GM10248 (cell line): ENCODE results near the gene CABP1.
A peak's percentile ranks its signal among the peaks of the same experiment; 100 is the strongest.

Source experiments
- CTCF ChIA-PET: fragments of 300-600 bp; sonication (Branson Sonifier 250); formaldehyde crosslinking; extraction: SDS; loops from one replicate; lab custom pipeline; 2021; ENCODE audit warnings: antibody characterized with exemption; lab: Yijun Ruan, JAX
- POLR2A ChIA-PET: fragments of 350-650 bp; sonication (Branson Sonifier 250); formaldehyde crosslinking; extraction: SDS; loops from one replicate; lab custom pipeline; 2020; ENCODE audit warnings: antibody characterized with exemption; lab: Yijun Ruan, JAX
- DNase-seq: peaks from one replicate; pipeline ENCODE4 v3.0.0; 2012; ENCODE audit errors: extremely low spot score
- TF ChIP-seq, protein P1 (sequence below): IDR thresholded peaks from 2 replicates; pipeline ENCODE4 v1.5.1; 2012; ENCODE audit warnings: mild to moderate bottlenecking, low read depth; ENCODE audit errors: extremely low read depth, missing control alignments, control extremely low read depth

CABP1 gene

DNA sequence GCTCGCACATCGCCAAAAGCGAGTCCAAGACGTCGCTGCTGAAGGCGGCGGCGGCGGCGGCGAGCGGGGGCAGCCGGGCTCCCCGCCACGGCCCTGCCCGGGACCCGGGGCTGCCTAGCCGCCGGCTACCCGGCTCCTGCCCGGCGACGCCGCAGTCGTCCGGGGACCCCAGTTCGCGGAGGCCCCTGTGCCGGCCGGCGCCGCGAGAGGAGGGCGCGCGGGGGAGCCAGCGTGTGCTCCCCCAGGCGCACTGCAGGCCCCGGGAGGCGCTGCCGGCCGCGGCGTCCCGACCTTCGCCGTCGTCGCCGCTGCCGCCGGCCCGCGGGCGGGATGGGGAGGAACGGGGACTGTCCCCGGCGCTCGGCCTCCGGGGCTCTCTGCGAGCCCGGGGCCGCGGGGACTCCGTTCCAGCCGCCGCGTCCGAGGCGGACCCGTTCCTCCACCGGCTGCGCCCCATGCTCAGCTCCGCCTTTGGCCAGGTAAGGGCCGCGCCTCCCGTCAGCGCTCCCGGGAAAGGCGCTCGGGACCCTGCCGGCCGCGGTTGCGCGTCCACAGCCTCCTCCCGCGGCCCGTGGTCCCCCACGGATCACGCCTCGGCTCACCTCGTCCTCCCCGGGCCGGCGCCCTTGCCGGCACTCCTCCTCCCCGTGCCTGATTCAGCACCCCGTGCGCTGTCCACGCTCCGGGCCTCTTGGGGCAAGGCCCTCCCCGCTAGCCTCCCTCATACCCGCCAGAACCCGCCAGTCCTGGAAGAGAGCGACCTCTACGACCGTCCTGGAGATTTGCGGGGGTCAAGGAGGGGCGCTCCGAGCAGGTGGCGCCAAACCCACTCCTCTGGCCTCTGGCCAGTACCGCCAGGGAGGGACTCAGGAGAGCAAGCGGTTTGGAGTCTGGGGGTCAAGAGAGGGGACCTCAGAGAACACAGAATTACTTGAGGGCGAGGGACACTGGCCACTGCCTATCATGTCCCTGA is 721 bp downstream of the CABP1 start:
- ChIA-PET POLR2A (no interaction called here), CTCF (interaction anchor here (1.2 to 1.7 kb wide), 3 partner anchors 8 to 60 kb away, joined by 3 to 5 read pairs (median 3); no protein-coding TSS in a partner anchor)
- TF ChIP-seq, protein P1, sequence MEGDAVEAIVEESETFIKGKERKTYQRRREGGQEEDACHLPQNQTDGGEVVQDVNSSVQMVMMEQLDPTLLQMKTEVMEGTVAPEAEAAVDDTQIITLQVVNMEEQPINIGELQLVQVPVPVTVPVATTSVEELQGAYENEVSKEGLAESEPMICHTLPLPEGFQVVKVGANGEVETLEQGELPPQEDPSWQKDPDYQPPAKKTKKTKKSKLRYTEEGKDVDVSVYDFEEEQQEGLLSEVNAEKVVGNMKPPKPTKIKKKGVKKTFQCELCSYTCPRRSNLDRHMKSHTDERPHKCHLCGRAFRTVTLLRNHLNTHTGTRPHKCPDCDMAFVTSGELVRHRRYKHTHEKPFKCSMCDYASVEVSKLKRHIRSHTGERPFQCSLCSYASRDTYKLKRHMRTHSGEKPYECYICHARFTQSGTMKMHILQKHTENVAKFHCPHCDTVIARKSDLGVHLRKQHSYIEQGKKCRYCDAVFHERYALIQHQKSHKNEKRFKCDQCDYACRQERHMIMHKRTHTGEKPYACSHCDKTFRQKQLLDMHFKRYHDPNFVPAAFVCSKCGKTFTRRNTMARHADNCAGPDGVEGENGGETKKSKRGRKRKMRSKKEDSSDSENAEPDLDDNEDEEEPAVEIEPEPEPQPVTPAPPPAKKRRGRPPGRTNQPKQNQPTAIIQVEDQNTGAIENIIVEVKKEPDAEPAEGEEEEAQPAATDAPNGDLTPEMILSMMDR = no peak
- peak; percentile 69 for DNase-seq

GRCh38 chr12:120642121-120642520 is 1.7 kb downstream of the CABP1 start:
- no peak for DNase-seq
- TF ChIP-seq, protein P1 = no peak
- CTCF ChIA-PET = interaction anchor here (0.7 to 0.8 kb wide), 2 partner anchors 70 to 329 kb away, joined by 3 read pairs; no protein-coding TSS in a partner anchor
- POLR2A ChIA-PET = no interaction called here

DNA sequence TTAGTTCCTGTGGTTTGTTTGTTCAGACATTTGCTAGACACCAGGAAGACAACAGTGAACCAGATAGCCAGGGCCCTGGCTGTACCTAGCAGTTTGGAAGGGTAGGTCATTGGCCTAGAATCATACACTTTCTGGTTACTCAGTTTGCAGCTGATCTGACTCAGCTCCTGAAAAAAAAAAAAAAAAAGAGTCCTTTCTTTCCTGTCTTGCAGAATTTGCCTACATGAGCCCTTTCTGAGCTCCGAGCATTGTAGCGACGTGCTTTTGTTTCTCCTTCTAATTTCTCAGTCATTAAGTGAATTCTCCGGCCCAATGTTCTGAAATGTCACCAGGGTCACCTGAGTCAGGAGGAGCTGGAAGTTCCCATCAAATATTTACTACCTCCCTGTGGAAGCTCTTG is 2.4 kb downstream of the CABP1 start:
- no peak for DNase-seq
- ChIA-PET CTCF (interaction anchor here (0.7 kb wide), 1 partner anchor 329 kb away, joined by 3 read pairs; no protein-coding TSS in a partner anchor), POLR2A (no interaction called here)
- TF ChIP-seq, protein P1 = no peak

DNA sequence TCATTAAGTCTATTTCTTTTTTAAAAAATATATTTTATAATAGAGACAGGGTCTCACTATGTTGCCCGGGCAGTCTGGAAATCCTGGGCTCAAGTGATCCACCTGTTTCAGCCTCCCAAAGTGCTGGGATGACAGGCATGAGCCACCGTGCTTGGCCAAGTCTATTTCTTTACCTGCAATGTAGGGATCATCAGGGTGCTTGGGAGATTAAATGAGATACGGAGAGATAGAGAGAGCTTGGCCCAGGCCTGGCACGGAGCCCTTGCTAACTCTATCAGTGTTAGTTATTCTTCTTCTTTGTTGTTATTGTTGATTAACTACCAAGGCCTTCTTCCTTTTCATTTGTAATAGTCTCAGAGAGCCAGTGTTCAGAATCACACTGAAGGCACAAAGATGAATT is 3.1 kb downstream of the CABP1 start:
- CTCF ChIA-PET = interaction anchor here (1.1 to 8.7 kb wide), 4 partner anchors 9 to 328 kb away, joined by 4 to 119 read pairs (median 37); no protein-coding TSS in a partner anchor
- POLR2A ChIA-PET = no interaction called here
- TF ChIP-seq, protein P1 = no peak
- no peak for DNase-seq

DNA sequence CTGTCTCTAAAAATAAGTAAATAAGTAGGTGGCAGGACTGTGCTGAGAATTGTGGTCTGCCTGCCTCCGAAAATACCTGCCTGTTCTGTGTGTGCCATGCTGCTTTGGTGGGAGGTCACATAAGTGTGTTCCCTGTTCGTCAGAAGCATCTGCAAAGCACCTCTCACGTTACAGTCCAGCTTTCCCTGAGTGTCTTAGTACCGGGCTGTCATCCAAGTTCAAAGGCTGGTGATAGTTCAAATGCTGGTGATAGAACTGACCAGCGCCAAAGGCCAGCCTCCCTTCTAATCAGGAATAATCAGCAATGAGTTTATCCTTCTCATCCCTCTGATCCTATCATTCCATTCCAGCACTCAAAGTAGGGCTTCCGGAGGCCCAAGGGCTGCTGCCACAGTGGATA is 5.6 kb downstream of the CABP1 start:
- POLR2A ChIA-PET = no interaction called here
- no peak for DNase-seq
- CTCF ChIA-PET = interaction anchor here (0.7 to 8.7 kb wide), 29 partner anchors 11 to 539 kb away, joined by 3 to 119 read pairs (median 8); partner anchors contain the start of genes MLEC, POP5 and UNC119B
- TF ChIP-seq, protein P1 = no peak

DNA sequence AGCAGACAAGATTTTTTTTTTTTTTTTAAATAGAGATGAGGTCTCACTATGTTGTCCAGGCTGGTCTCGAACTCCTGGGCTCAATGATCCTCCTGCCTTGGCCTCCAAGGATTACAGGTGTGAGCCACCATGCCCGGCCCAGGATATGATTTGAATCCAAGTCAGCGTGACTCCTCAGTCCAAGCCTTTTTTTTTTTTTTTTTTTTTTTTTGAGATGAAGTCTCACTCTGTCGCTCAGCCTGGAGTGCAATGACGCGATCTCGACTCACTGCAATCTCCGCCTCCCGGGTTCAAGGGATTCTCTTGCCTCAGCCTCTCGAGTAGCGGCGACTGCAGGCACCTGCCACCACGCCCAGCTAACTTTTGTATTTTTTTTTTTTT is 6.9 kb downstream of the CABP1 start:
- TF ChIP-seq, protein P1 = no peak
- ChIA-PET POLR2A (no interaction called here), CTCF (interaction anchor here (0.9 to 8.7 kb wide), 35 partner anchors 9 to 479 kb away, joined by 3 to 119 read pairs (median 5); partner anchors contain the start of genes MLEC, POP5 and UNC119B)
- no peak for DNase-seq
